Astrocyte (in vitro differentiated cells and primary cell): ENCODE measurements around the gene PAM.

Experiments used
- EZH2 ChIP-seq: IDR thresholded peaks from 2 replicates; pipeline ENCODE4 v1.6.1; 2012; ENCODE audit warnings: mild to moderate bottlenecking, low read length, inconsistent platforms; ENCODE audit not compliant: insufficient read depth
- TF ChIP-seq, protein P1 (sequence below): IDR thresholded peaks from 2 replicates; pipeline ENCODE4 v1.5.1; 2011; ENCODE audit warnings: low read depth, mild to moderate bottlenecking, inconsistent platforms, low read length, moderate library complexity; ENCODE audit not compliant: insufficient read depth

DNA sequence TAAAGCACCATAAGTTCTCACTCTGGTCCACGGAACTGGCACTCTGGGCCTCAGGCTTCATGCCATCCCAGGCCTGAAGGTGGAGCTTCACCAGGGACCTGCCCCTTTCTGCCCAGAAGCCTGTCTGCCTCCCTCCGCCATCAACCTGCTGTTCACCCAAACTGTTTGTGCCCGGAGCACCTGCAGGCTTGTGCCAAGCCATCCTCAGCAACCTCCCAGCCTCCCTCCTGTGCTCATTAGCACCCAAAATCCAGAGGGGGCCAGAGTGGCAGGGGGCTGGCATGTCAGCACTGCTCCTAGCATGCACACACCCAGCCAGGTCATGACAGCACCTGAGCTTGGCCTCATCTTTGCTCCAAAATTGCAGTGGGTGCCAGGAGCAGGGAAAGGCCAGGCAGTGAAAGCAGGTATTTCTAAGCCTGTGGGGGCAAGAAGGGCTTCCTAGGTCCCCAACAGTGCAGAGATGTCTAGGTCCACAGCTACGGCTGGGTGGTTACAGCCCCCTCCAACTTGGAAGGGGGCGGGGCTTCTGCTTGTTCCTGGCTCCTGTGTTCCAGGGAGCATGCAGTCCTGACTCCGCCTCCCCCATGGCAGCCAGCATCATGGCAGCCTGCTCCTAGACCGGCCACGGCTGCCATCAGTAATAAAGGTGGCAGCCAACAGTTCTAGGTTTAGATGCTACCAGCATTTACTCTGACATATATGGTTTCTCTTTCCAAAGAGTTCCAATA lies 279.7 kb downstream of the PAM start:
- TF ChIP-seq, protein P1, sequence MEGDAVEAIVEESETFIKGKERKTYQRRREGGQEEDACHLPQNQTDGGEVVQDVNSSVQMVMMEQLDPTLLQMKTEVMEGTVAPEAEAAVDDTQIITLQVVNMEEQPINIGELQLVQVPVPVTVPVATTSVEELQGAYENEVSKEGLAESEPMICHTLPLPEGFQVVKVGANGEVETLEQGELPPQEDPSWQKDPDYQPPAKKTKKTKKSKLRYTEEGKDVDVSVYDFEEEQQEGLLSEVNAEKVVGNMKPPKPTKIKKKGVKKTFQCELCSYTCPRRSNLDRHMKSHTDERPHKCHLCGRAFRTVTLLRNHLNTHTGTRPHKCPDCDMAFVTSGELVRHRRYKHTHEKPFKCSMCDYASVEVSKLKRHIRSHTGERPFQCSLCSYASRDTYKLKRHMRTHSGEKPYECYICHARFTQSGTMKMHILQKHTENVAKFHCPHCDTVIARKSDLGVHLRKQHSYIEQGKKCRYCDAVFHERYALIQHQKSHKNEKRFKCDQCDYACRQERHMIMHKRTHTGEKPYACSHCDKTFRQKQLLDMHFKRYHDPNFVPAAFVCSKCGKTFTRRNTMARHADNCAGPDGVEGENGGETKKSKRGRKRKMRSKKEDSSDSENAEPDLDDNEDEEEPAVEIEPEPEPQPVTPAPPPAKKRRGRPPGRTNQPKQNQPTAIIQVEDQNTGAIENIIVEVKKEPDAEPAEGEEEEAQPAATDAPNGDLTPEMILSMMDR, result no peak
- no peak for TF ChIP-seq EZH2
